Psoas muscle (tissue), 8 donors: ENCODE results near the gene AATK. TPM values are rescaled to one million over a fixed set of nuclear protein-coding genes. Genes with fewer than 3 reads are reported as not detected.
A peak's percentile ranks its signal among the peaks of the same experiment; 100 is the strongest.

Experiments
- ATAC-seq, 4 donors: fragments of 200-7000 bp; cut with Tn5 transposase; one replicate each; pipeline ENCODE4 v1.9.1; 2020; ENCODE audit warnings: moderate library complexity in 3 of 4, mild to moderate bottlenecking in 2 of 4
- DNase-seq, 2 donors: peaks; one replicate each; pipeline ENCODE4 v3.0.0-alpha.2; 2020
- H3K27ac ChIP-seq: fragments of 200-600 bp; one replicate; pipeline ENCODE4 v1.8.0; 2022
- H3K27me3 ChIP-seq, 3 donors: fragments of 200-600 bp in 1 of 3; one replicate each; pipeline versions ENCODE4 v1.6.1 to v1.8.0; 2013 to 2022; ENCODE audit warnings: low read length in 2 of 3, mild to moderate bottlenecking in 2 of 3, moderate library complexity in 1 of 3; ENCODE audit not compliant: insufficient read depth in 3 of 3
- H3K36me3 ChIP-seq, 2 donors: fragments of 200-600 bp in 1 of 2; one replicate each; pipeline versions ENCODE4 v1.6.1 to v1.8.0; 2013 to 2022; ENCODE audit warnings: low read depth in 1 of 2, mild to moderate bottlenecking in 1 of 2, moderate library complexity in 1 of 2; ENCODE audit not compliant: insufficient read depth in 1 of 2
- H3K4me1 ChIP-seq: fragments of 200-600 bp; one replicate; pipeline ENCODE4 v1.8.0; 2022
- H3K4me3 ChIP-seq: fragments of 200-600 bp; one replicate; pipeline ENCODE4 v1.8.0; 2022; ENCODE audit warnings: mild to moderate bottlenecking
- H3K9me3 ChIP-seq: fragments of 200-600 bp; one replicate; pipeline ENCODE4 v1.8.0; 2022
- WGBS, 3 donors: extraction: QIAGEN DNeasy Blood & Tissue Kit; methylation state at CpG; one replicate each; pipeline versions ENCODE4 v1.1.6 to v1.1.7; 2013; 5-methylcytosine and 5-hydroxymethylcytosine counted together
- intact Hi-C, 2 donors: fragments of 100-400 bp; cut with DNase I; formaldehyde crosslinking; loops; one replicate each; pipeline versions ENCODE4 v1.11.0 to v1.14.2; 2022
- polyA plus RNA-seq, 3 donors: library from polyadenylated mRNA; stranded (reverse); fragments of 200-250 nt; gene quantifications; one replicate each; pipeline ENCODE4 v1.2.3, GENCODE V29; 2013
- total RNA-seq, 4 donors: library from RNA; stranded (reverse); fragmentation: NEBNext Ultra II Directional in 2 of 4; extraction: Animal tissue kit (Norgen Biotek cat#: 25700) in 2 of 4; gene quantifications; one replicate each; pipeline versions ENCODE4 v1.2.1 to v1.2.4, GENCODE V29; 2021 to 2023
- TF ChIP-seq, protein P1 (sequence below): fragments of 200-600 bp; IDR thresholded peaks from one replicate; pipeline ENCODE4 v1.8.0; 2022; ENCODE audit warnings: antibody characterized with exemption
- donor health status: healthy with polysubstance abuse.
- donor health status: DM: no; HTN: no; CAD: no; lungs with moderate emphysema.
- donor health status: Bipolar disorder and iron deficiency.
- donor health status: healthy.
- donor health status: DM: yes; HTN: yes; CAD: no.
- donor health status: DM: no; HTN: no; CAD: no.
- donor health status: DM: no; HTN: no; CAD: no.
- donor health status: DM: yes; HTN: yes; CAD: no.

The AATK gene
- total and polyA plus RNA-seq, 7 donors: 0.21 to 1.8 (median 1.0) TPM

DNA sequence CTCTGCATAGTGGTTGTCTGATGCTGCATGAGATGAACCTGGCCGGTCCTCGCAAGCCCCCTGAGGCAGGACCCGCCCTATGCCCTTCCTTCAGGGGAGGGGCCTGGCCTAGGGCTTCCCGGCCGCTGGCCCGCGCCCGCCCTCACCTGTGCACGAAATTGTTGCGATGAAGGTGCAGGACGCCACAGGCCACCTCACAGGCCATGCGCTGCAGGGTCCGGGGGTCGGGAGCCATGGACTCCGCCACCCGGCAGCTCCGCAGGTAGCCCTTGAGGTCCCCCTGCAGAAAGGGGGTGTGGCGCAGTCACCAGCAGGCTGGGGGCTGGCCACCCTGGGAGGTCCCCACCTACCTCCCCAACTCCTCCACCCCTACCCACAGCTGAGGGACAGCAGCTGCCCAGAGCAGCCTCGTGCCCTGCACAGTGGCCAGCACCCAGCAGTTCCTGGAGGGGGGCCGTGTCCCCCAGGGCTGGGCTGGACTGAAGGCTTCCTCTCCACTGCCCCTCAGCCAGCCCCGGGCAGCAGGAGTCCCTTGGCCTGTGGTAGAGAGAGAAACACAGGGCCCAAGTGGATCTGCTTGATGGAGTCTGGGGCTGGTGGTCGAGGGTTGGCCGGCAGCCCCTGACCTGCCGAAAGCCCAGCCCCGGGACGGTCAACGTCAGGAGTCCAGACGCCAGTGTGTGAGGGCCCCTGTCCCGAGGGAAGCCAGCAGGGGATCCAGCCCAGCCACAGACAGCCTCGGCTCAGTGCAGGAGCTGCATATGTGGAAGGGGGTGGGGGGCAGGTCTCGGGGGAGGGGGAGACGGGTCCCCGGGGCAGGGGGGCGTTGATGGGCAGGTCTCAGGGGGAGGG is 39.5 kb downstream of the AATK start:
- DNase-seq: no peak
- no peak overlapping the region for H3K4me3 ChIP-seq
- no peaks in the 10 kb centered on the region for H3K9me3 ChIP-seq
- no peaks in the 10 kb centered on the region for H3K36me3 ChIP-seq
- ATAC-seq: no peak
- WGBS, 3 donors: 46 to 63% (median 48%) methylated on average over 24 to 34 of the region's 34 CpGs
- peaks cover 0 to 5% (median 0%) of the 10 kb centered on the region in 3 donors for H3K27me3 ChIP-seq
- no peak overlapping the region for H3K27ac ChIP-seq
- intact Hi-C loops: no loop called here
- TF ChIP-seq, protein P1, sequence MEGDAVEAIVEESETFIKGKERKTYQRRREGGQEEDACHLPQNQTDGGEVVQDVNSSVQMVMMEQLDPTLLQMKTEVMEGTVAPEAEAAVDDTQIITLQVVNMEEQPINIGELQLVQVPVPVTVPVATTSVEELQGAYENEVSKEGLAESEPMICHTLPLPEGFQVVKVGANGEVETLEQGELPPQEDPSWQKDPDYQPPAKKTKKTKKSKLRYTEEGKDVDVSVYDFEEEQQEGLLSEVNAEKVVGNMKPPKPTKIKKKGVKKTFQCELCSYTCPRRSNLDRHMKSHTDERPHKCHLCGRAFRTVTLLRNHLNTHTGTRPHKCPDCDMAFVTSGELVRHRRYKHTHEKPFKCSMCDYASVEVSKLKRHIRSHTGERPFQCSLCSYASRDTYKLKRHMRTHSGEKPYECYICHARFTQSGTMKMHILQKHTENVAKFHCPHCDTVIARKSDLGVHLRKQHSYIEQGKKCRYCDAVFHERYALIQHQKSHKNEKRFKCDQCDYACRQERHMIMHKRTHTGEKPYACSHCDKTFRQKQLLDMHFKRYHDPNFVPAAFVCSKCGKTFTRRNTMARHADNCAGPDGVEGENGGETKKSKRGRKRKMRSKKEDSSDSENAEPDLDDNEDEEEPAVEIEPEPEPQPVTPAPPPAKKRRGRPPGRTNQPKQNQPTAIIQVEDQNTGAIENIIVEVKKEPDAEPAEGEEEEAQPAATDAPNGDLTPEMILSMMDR: no peak
- no peaks in the 10 kb centered on the region for H3K4me1 ChIP-seq

DNA sequence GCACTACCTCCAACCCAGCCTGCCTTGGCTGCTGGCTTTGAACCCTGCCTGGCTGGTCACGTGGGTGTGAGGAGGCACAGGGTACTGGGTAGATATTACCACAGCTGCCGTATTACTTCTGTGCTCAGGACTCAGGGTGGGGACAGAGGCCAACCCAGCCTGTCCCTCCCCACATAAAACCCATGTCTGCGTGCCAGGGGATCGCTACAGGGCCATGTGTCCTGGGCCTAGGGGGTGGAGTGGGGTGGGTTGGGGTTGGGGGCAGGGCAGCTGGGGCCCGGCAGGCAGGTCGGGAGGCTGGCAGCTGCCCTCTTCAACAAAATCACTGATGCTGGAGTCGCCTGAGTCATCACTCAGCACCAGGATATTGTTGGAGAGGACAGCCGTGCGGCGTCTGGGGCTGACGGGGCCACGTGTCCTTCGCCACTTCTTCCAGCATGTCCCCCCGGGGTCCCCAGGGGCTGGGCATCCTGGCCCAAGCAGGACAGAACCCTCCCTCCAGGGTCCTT is 40.4 kb downstream of the AATK start:
- ATAC-seq: peak in 2 of 4 donors; percentile 27 to 42
- no peaks in the 10 kb centered on the region for H3K4me1 ChIP-seq
- H3K36me3 ChIP-seq: no peaks in the 10 kb centered on the region
- TF ChIP-seq, protein P1: no peak
- no peaks in the 10 kb centered on the region for H3K9me3 ChIP-seq
- H3K27ac ChIP-seq: no peak overlapping the region
- peaks cover 0 to 5% (median 0%) of the 10 kb centered on the region in 3 donors for H3K27me3 ChIP-seq
- intact Hi-C loops: no loop called here
- H3K4me3 ChIP-seq: no peak overlapping the region
- no peak for DNase-seq
- WGBS, 3 donors: 31 to 39% (median 32%) methylated on average over 14 of the region's 14 CpGs

DNA sequence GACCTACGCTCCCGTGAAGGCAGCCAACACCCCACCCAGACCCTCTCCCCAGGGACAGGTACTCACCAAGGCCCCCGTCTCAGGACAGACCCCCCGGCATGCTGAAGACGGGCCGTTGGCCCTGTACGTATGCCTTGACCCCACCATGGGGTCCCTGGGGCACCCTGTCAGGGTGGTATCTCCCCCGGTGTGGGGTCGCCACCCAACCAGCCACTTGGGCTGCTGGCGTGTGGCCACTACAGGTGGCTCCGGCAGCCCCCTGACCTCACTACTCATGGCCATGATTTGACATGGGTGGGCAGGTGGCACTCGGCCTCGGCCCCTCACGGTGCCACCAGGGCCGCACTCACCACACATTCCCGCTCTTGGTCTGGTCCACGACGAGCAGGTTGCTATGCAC is 41.6 kb downstream of the AATK start:
- DNase-seq: no peak
- no peak for ATAC-seq
- WGBS, 3 donors: 92 to 94% (median 93%) methylated on average over 17 to 18 of the region's 18 CpGs
- no peak overlapping the region for H3K4me3 ChIP-seq
- intact Hi-C loops: no loop called here
- H3K27me3 ChIP-seq: peaks cover 0 to 5% (median 0%) of the 10 kb centered on the region in 3 donors
- H3K4me1 ChIP-seq: no peaks in the 10 kb centered on the region
- H3K9me3 ChIP-seq: no peaks in the 10 kb centered on the region
- H3K27ac ChIP-seq: no peak overlapping the region
- TF ChIP-seq, protein P1: no peak
- H3K36me3 ChIP-seq: no peaks in the 10 kb centered on the region

DNA sequence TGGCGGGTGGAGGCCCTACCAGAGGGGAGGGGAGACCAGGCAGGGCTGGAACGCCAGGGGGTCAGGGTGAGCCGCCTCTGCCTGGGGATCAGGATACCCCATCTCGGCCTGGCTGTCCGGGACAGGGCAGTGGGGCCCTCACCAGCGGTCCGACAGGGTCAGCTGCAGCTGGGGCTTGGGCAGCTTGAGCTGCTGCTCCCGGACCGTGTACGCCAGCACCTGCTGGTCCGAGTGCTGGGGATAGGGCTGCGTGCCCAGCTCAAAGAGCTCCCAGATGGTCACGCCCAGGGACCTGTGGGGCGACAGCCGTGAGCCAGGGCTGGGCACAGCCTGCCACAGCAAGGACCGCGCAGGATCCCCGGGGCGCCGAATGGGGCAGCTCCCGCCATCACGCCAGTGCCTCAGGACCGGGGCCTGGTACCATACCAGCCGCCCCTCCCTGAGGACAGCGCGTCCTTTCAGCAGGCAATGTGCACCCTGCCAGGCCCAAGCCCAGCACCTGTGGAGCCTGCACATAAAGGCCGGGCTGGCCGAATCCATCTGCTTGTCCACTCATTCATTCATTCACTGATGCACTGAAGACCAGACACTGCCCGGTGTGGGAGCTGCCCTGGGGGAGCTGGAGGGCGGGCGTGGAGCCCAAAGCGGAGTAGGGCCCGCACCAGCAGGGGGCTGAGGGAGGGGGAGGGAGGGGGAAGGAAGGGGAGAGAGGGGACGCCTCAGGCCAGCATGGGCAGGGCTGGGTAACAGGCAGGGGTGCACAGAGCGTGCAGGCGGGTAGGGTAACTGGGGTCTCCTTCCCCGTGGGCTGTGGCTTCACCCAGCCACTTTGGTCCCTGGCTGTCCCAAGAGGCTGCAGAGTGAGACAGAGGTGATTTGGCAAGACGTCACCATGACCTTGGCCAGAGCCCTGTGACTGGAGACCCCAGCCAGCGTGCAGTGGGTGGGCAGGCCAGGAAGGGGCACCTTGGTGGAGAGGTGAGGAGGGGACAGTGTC is 42.7 kb downstream of the AATK start:
- Histone ChIP-seq H3K27me3 (peaks cover 0 to 5% (median 0%) of the 10 kb centered on the region in 3 donors), H3K4me3 (no peak overlapping the region), H3K4me1 (no peaks in the 10 kb centered on the region), H3K36me3 (no peaks in the 10 kb centered on the region), H3K27ac (no peak overlapping the region), H3K9me3 (no peaks in the 10 kb centered on the region)
- ATAC-seq (no peak), DNase-seq (no peak)
- TF ChIP-seq, protein P1: no peak
- intact Hi-C loops: no loop called here
- 71 to 77% (median 77%) methylated on average over 35 to 39 of the region's 39 CpGs for WGBS, 3 donors
